Smooth muscle cell (in vitro differentiated cells): ENCODE results near the gene SLC22A7. TPM values are rescaled to one million over a fixed set of nuclear protein-coding genes. Genes with fewer than 3 reads are reported as not detected.

Experiments
- DNase-seq: peaks from one replicate; lab custom pipeline; 2025; ENCODE audit not compliant: unreplicated experiment; lab: John Stamatoyannopoulos, UW
- H2AFZ ChIP-seq: fragments of 200-600 bp; sonication (generic); 2 replicates; pipeline ENCODE4 v1.6.0; 2016; ENCODE audit warnings: antibody characterized with exemption, low read depth, mild to moderate bottlenecking
- H3F3A ChIP-seq: fragments of 200-600 bp; sonication (generic); 2 replicates; pipeline ENCODE4 v1.6.0; 2017; ENCODE audit warnings: antibody characterized with exemption, low read depth
- H3K27ac ChIP-seq: fragments of 200-600 bp; sonication (generic); 2 replicates; pipeline ENCODE4 v1.5.1; 2016; ENCODE audit warnings: low read depth, mild to moderate bottlenecking
- H3K27me3 ChIP-seq: fragments of 200-600 bp; sonication (generic); 2 replicates; pipeline ENCODE4 v1.6.1; 2016; ENCODE audit warnings: low read depth, mild to moderate bottlenecking
- H3K36me3 ChIP-seq: fragments of 200-600 bp; sonication (generic); 2 replicates; pipeline ENCODE4 v1.5.1; 2016; ENCODE audit warnings: low read depth
- H3K4me1 ChIP-seq: fragments of 200-600 bp; sonication (generic); 2 replicates; pipeline ENCODE4 v1.5.1; 2016; ENCODE audit warnings: low read depth
- H3K4me2 ChIP-seq: fragments of 200-600 bp; sonication (generic); 2 replicates; pipeline ENCODE4 v1.6.0; 2016; ENCODE audit warnings: mild to moderate bottlenecking
- H3K4me3 ChIP-seq: fragments of 200-600 bp; sonication (generic); 2 replicates; pipeline ENCODE4 v1.5.1; 2016; ENCODE audit warnings: mild to moderate bottlenecking
- H3K79me2 ChIP-seq: fragments of 200-600 bp; sonication (generic); 2 replicates; pipeline ENCODE4 v1.6.0; 2016; ENCODE audit warnings: low read depth, mild to moderate bottlenecking
- H3K9ac ChIP-seq: fragments of 200-600 bp; sonication (generic); 2 replicates; pipeline ENCODE4 v1.6.0; 2016; ENCODE audit warnings: low read depth
- H3K9me3 ChIP-seq: fragments of 200-600 bp; sonication (generic); replicated peaks from 2 replicates; pipeline ENCODE4 v1.5.1; 2016; ENCODE audit warnings: low read depth
- H4K20me1 ChIP-seq: fragments of 200-600 bp; sonication (generic); 2 replicates; pipeline ENCODE4 v1.6.0; 2016; ENCODE audit warnings: low read depth
- CTCF ChIP-seq: fragments of 200-600 bp; sonication (generic); IDR thresholded peaks from 2 replicates; pipeline ENCODE4 v1.5.1; 2017; ENCODE audit warnings: borderline replicate concordance, mild to moderate bottlenecking, antibody characterized with exemption; ENCODE audit not compliant: insufficient read depth, poor library complexity, severe bottlenecking
- WGBS: methylation state at CpG from one replicate; pipeline ENCODE4 v1.1.7; 2016; ENCODE audit warnings: low lambda C conversion rate; 5-methylcytosine and 5-hydroxymethylcytosine counted together
- polyA plus RNA-seq: library from polyadenylated mRNA; unstranded; fragments of >200 nt; fragmentation: Nextera tagmentation; extraction: Ambion mirVana; gene quantifications from 2 replicates; pipeline ENCODE4 v1.2.1, GENCODE V29; 2016
- total RNA-seq: library from RNA; depleted of rRNA; stranded (reverse); fragments of >200 nt; gene quantifications from 2 replicates; pipeline ENCODE4 v1.2.3, GENCODE V29; 2014

Gene SLC22A7
- total and polyA plus RNA-seq, 2 experiments from 2014 or later = not detected

GRCh38 chr6:43292763-43293318 is 5.2 kb upstream of the SLC22A7 start:
- no peaks in the 10 kb centered on the region for H3K79me2 ChIP-seq
- no peak for TF ChIP-seq CTCF
- no peaks in the 10 kb centered on the region for H3K36me3 ChIP-seq
- no peaks in the 10 kb centered on the region for H3K27me3 ChIP-seq
- no peak for DNase-seq
- H3F3A ChIP-seq = no peaks in the 10 kb centered on the region
- no peaks in the 10 kb centered on the region for H4K20me1 ChIP-seq
- H3K27ac ChIP-seq = no peak overlapping the region
- no peak overlapping the region for H3K4me2 ChIP-seq
- H3K9me3 ChIP-seq = no peaks in the 10 kb centered on the region
- no peak overlapping the region for H3K9ac ChIP-seq
- no peaks in the 10 kb centered on the region for H3K4me1 ChIP-seq
- WGBS = 91% methylated on average over 5 of the region's 5 CpGs
- H3K4me3 ChIP-seq = no peak overlapping the region
- H2AFZ ChIP-seq = no peak overlapping the region

GRCh38 chr6:43293698-43294097 is 4.4 kb upstream of the SLC22A7 start:
- Histone ChIP-seq H3K27me3 (no peaks in the 10 kb centered on the region), H3K9me3 (no peaks in the 10 kb centered on the region), H3K27ac (no peak overlapping the region), H4K20me1 (no peaks in the 10 kb centered on the region), H2AFZ (no peak overlapping the region), H3K79me2 (no peaks in the 10 kb centered on the region), H3K36me3 (no peaks in the 10 kb centered on the region), H3K4me2 (no peak overlapping the region), H3F3A (no peaks in the 10 kb centered on the region), H3K4me3 (no peak overlapping the region), H3K9ac (no peak overlapping the region), H3K4me1 (no peaks in the 10 kb centered on the region)
- no peak for TF ChIP-seq CTCF
- 95% methylated on average over 3 of the region's 3 CpGs for WGBS
- no peak for DNase-seq

- H3K9ac ChIP-seq = no peak overlapping the region
- no peaks in the 10 kb centered on the region for H3K79me2 ChIP-seq
- H3K36me3 ChIP-seq = no peaks in the 10 kb centered on the region
- H3K4me1 ChIP-seq = peaks cover 3% of the 10 kb centered on the region
- no peaks in the 10 kb centered on the region for H3K27me3 ChIP-seq
- H3F3A ChIP-seq = no peaks in the 10 kb centered on the region
- H3K4me2 ChIP-seq = no peak overlapping the region
- no peaks in the 10 kb centered on the region for H3K9me3 ChIP-seq
- no peak overlapping the region for H3K4me3 ChIP-seq
- H4K20me1 ChIP-seq = no peaks in the 10 kb centered on the region
- no peak for DNase-seq
- TF ChIP-seq CTCF = no peak
- H3K27ac ChIP-seq = no peak overlapping the region
- no peak overlapping the region for H2AFZ ChIP-seq
- 95% methylated on average over 3 of the region's 3 CpGs for WGBS
Observed at GRCh38 chr6:43294536-43294935, 3.5 kb upstream of the SLC22A7 start.

GRCh38 chr6:43295456-43295855 is 2.6 kb upstream of the SLC22A7 start:
- H3K4me1 ChIP-seq = peaks cover 3% of the 10 kb centered on the region
- 87% methylated on average over 3 of the region's 3 CpGs for WGBS
- no peak overlapping the region for H3K4me3 ChIP-seq
- H3K27me3 ChIP-seq = no peaks in the 10 kb centered on the region
- H3K9me3 ChIP-seq = no peaks in the 10 kb centered on the region
- no peak overlapping the region for H3K9ac ChIP-seq
- no peaks in the 10 kb centered on the region for H3K79me2 ChIP-seq
- no peaks in the 10 kb centered on the region for H4K20me1 ChIP-seq
- no peak overlapping the region for H3K27ac ChIP-seq
- H3K4me2 ChIP-seq = no peak overlapping the region
- no peak overlapping the region for H2AFZ ChIP-seq
- no peaks in the 10 kb centered on the region for H3F3A ChIP-seq
- no peaks in the 10 kb centered on the region for H3K36me3 ChIP-seq
- DNase-seq = no peak
- no peak for TF ChIP-seq CTCF
